Right lobe of liver (tissue), 4 donors: ENCODE results near the gene ADGRV1.

Experiments used
- POLR2A ChIP-seq: fragments of 450-650 bp; IDR thresholded peaks from one replicate; pipeline ENCODE4 v1.6.1; 2017; ENCODE audit warnings: antibody characterized with exemption, mild to moderate bottlenecking
- TF ChIP-seq, protein P1 (sequence below), 4 donors: fragments of 200-600 bp in 3 of 4; fragments of 450-650 bp in 1 of 4; IDR thresholded peaks; one replicate each; pipeline versions ENCODE4 v1.5.1 to v1.8.0; 2016 to 2022; ENCODE audit warnings: antibody characterized with exemption in 4 of 4, mild to moderate bottlenecking in 2 of 4
- donor health status: DM: no; HTN: no; CAD: no.
- donor health status: DM: no; HTN: no; CAD: no.
- donor health status: DM: no; HTN: yes; CAD: no.

- TF ChIP-seq POLR2A: no peak
- TF ChIP-seq, protein P1, sequence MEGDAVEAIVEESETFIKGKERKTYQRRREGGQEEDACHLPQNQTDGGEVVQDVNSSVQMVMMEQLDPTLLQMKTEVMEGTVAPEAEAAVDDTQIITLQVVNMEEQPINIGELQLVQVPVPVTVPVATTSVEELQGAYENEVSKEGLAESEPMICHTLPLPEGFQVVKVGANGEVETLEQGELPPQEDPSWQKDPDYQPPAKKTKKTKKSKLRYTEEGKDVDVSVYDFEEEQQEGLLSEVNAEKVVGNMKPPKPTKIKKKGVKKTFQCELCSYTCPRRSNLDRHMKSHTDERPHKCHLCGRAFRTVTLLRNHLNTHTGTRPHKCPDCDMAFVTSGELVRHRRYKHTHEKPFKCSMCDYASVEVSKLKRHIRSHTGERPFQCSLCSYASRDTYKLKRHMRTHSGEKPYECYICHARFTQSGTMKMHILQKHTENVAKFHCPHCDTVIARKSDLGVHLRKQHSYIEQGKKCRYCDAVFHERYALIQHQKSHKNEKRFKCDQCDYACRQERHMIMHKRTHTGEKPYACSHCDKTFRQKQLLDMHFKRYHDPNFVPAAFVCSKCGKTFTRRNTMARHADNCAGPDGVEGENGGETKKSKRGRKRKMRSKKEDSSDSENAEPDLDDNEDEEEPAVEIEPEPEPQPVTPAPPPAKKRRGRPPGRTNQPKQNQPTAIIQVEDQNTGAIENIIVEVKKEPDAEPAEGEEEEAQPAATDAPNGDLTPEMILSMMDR (IDR thresholded peaks at IDR 0.05): no peak
Observed at GRCh38 chr5:90845723-90846554, 287.3 kb downstream of the ADGRV1 start.
